ENCODE results near the gene ABI2.

- TF ChIP-seq POLR2A (IDR thresholded peaks at IDR 0.05; ENCODE audit: low read length) (no peak), GATA1 (IDR thresholded peaks at IDR 0.05; ENCODE audit: low read depth, low read length) (no peak)
These were observed 18.4 kb downstream of the ABI2 start for GRCh38 chr2:203346612-203347011.

Measured in erythroblast (primary cell).